GM10248 (cell line): ENCODE measurements around the gene SUGP1.

Experiments
- CTCF ChIA-PET: fragments of 300-600 bp; sonication (Branson Sonifier 250); formaldehyde crosslinking; extraction: SDS; loops from one replicate; lab custom pipeline; 2021; ENCODE audit warnings: antibody characterized with exemption; lab: Yijun Ruan, JAX
- POLR2A ChIA-PET: fragments of 350-650 bp; sonication (Branson Sonifier 250); formaldehyde crosslinking; extraction: SDS; loops from one replicate; lab custom pipeline; 2020; ENCODE audit warnings: antibody characterized with exemption; lab: Yijun Ruan, JAX
- DNase-seq: peaks from one replicate; pipeline ENCODE4 v3.0.0; 2012; ENCODE audit errors: extremely low spot score
- CTCF ChIP-seq: IDR thresholded peaks from 2 replicates; pipeline ENCODE4 v1.5.1; 2012; ENCODE audit warnings: mild to moderate bottlenecking, low read depth; ENCODE audit errors: extremely low read depth, missing control alignments, control extremely low read depth

Gene SUGP1

GRCh38 chr19:19240476-19240875 lies 79.8 kb downstream of the SUGP1 start:
- CTCF ChIA-PET = no interaction called here
- POLR2A ChIA-PET = no interaction called here
- no peak for DNase-seq
- no peak for TF ChIP-seq CTCF

- CTCF ChIA-PET = no interaction called here
- POLR2A ChIA-PET = no interaction called here
- no peak for DNase-seq
- no peak for TF ChIP-seq CTCF
Observed at GRCh38 chr19:19239675-19240074, 80.6 kb downstream of the SUGP1 start.

GRCh38 chr19:19238126-19238894 lies 82.0 kb downstream of the SUGP1 start:
- POLR2A ChIA-PET = no interaction called here
- CTCF ChIA-PET = no interaction called here
- TF ChIP-seq CTCF = no peak
- peak; percentile 5 for DNase-seq

- DNase-seq = no peak
- CTCF ChIA-PET = interaction anchor here (1.6 kb wide), 1 partner anchor 62 kb away, joined by 4 read pairs; no protein-coding TSS in a partner anchor
- POLR2A ChIA-PET = no interaction called here
- TF ChIP-seq CTCF = no peak
Observed at GRCh38 chr19:19236173-19236572, 84.1 kb downstream of the SUGP1 start.

- DNase-seq = no peak
- POLR2A ChIA-PET = interaction anchor here (0.6 kb wide), 1 partner anchor 219 kb away, joined by 3 read pairs; no protein-coding TSS in a partner anchor
- TF ChIP-seq CTCF = no peak
- CTCF ChIA-PET = interaction anchor here (1.6 to 2.4 kb wide), 2 partner anchors 9 to 60 kb away, joined by 4 to 20 read pairs; no protein-coding TSS in a partner anchor
Observed at GRCh38 chr19:19234220-19234816, 86.0 kb downstream of the SUGP1 start.

- CTCF ChIA-PET = no interaction called here
- no peak for DNase-seq
- POLR2A ChIA-PET = no interaction called here
- no peak for TF ChIP-seq CTCF
Observed at GRCh38 chr19:19232261-19232721, 88.0 kb downstream of the SUGP1 start.
